GM15510 (cell line): Measurements from ENCODE around the gene CTNND2.

ENCODE experiments used
- POLR2A ChIP-seq: IDR thresholded peaks from 3 replicates; pipeline ENCODE4 v1.6.1; 2011; ENCODE audit warnings: borderline replicate concordance; ENCODE audit not compliant: insufficient read length; ENCODE audit errors: extremely low read depth

Gene CTNND2

DNA sequence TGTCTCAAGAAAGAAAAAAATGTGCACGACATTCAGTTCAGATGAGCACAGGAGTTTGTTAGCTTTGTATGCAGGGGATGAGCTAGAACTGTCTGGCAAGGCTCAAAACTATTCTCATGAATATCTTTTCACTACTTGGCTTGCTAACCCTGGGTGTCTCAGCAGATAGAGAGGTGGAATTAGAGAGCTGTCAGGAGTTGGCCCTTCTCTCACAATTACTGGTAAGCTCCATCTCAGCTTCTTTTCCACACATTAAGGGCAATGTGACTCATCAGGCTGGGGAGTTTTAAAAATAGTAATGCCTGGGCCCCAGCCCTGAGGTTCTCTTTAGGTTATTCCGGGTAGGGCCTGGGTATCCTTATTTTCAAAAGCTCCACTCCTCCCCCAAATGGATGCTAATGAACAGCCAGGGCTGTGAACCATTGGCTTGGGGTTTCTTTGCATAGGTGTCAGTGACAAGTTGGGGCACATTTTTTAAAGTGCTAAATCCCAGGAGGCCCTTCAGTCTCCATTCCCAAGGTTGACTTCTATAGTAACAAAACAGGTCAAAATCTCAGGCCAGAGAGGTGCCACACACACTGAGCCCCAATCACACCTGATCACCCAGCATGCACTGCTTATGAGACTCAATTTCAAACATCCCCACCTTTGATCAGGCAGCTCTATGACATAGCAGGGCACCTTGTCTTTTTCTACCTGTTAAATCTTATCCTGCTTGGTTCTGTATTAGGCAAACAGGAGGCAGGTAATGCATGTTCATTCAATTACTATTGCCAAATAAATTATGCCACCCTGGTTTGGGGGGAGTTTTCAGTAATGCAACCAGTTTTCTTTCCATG is 903.5 kb downstream of the CTNND2 start:
- TF ChIP-seq POLR2A: no peak

DNA sequence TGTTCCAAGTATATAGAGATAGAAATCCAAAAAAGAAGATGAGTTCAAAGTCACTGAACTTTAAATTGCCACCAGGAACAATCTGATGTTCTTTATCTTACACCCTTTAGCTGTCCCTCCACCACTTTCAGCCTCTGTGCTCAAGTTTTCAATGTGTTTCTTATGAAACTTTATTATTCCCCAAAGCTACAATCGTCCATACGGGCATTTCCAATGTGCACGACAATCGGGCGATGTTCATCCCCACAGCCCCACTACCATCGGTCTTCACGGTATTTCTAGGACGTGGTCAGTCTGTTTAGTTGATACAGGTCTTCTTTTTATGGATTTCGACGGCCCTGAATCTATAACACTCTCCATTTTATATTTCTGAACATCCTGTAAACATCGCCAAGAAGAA is 904.5 kb downstream of the CTNND2 start:
- no peak for TF ChIP-seq POLR2A

GRCh38 chr5:10995891-10996290 is 908.4 kb downstream of the CTNND2 start:
- TF ChIP-seq POLR2A: no peak

- no peak for TF ChIP-seq POLR2A
These were observed 909.9 kb downstream of the CTNND2 start for GRCh38 chr5:10994091-10994986.

DNA sequence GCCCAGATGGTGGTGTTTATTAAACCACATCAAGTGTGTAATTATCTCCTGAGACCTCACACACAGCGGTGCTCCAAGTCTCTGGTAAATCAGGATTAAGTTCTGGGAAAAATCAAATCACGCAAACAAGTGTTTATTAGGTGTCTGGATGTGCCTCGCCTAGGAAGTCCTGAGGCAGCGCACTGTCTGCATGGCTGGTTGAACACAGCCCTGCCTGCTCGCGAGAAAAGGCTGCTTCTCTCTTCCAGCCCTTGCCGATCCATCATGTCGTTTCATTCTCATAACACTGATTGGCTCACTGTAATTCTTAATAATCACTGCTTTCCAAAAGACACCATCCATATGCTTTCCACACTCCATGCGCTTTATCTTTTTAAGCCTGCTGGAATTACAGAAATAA is 913.6 kb downstream of the CTNND2 start:
- TF ChIP-seq POLR2A: no peak

GRCh38 chr5:10989577-10990263 is 914.5 kb downstream of the CTNND2 start:
- TF ChIP-seq POLR2A: no peak

- TF ChIP-seq POLR2A: no peak
These were observed 915.6 kb downstream of the CTNND2 start for GRCh38 chr5:10988622-10989021.

DNA sequence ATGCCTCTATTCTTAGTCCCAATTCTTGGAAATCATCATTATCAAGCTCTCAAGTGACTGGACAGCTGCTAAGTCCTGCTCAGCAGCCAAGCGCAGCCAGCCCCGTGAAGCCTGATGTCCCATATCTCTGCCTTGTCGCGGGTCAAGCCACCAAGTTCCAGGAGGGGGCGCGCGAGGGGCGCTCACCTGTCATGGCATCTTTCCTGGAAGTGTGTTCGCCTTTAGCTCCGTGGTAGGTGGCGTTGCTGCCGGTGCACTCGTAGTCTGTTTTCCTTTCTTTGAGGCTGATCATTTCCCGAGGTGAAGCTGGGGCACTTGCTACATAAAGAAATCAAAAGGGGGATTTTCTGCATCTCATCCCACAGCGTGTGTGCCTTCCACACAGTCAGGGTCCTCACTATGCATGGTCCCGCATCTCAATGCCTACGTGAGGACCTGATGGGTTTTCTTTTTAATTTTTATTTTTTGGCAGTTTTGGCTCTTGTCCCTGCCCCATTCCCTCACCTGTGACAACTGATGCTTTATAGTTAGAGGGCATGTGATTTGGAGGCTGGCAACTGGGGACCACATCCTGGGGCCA is 916.2 kb downstream of the CTNND2 start:
- TF ChIP-seq POLR2A: no peak

- TF ChIP-seq POLR2A: no peak
These were observed 916.8 kb downstream of the CTNND2 start for GRCh38 chr5:10987276-10987924.

DNA sequence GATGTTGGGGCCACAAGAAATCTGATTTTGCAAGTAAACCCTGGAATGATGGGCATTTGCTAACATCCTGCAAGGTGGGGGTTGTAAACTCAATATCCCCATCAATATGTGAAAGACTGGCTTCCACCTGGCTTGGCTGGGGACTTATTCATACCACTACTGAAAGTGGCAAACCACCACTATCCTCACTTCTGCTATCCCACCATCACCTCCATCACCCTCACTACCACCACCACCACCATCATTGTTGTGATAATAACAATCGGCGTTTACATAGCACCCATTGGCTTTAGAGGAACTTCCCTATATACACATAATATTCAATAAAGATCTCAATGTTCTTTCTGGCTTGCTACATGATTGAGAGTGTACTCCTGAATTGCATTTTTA is 918.5 kb downstream of the CTNND2 start:
- no peak for TF ChIP-seq POLR2A

GRCh38 chr5:10985091-10985720 is 919.0 kb downstream of the CTNND2 start:
- no peak for TF ChIP-seq POLR2A

GRCh38 chr5:10984021-10984715 is 920.1 kb downstream of the CTNND2 start:
- no peak for TF ChIP-seq POLR2A

- TF ChIP-seq POLR2A: no peak
These were observed 921.6 kb downstream of the CTNND2 start for GRCh38 chr5:10982626-10983025.
